Measurements from ENCODE around the gene LYL1.

Gene LYL1

GRCh38 chr19:13079542-13079986, 23.1 kb downstream of the LYL1 start:
- no peak for DNase-seq (ENCODE audit: low read depth)
- no peak for TF ChIP-seq CTCF (IDR thresholded peaks at IDR 0.05; ENCODE audit: insufficient read depth, low read depth, low read length, missing control alignments)

GRCh38 chr19:13078897-13079541, 23.6 kb downstream of the LYL1 start:
- no peak overlapping the region for H3K4me3 ChIP-seq (ENCODE audit: low read length)
- DNase-seq (ENCODE audit: low read depth) = no peak
- no peak for TF ChIP-seq CTCF (IDR thresholded peaks at IDR 0.05; ENCODE audit: insufficient read depth, low read depth, low read length, missing control alignments)

More at GRCh38 chr19:13079542-13079986, 23.1 kb downstream of the LYL1 start:
- no peak overlapping the region for H3K4me3 ChIP-seq (ENCODE audit: low read length)

GRCh38 chr19:13078381-13078780, 24.3 kb downstream of the LYL1 start:
- no peak for TF ChIP-seq CTCF (IDR thresholded peaks at IDR 0.05; ENCODE audit: insufficient read depth, low read depth, low read length, missing control alignments)
- DNase-seq (ENCODE audit: low read depth) = no peak
- H3K4me3 ChIP-seq (ENCODE audit: low read length) = no peak overlapping the region

- no peak overlapping the region for H3K4me3 ChIP-seq (ENCODE audit: low read length)
- DNase-seq (ENCODE audit: low read depth) = no peak
- TF ChIP-seq CTCF (IDR thresholded peaks at IDR 0.05; ENCODE audit: insufficient read depth, low read depth, low read length, missing control alignments) = no peak
These were observed 25.4 kb downstream of the LYL1 start for GRCh38 chr19:13077240-13077639.

GRCh38 chr19:13076787-13077186, 25.9 kb downstream of the LYL1 start:
- DNase-seq (ENCODE audit: low read depth) = no peak
- TF ChIP-seq CTCF (IDR thresholded peaks at IDR 0.05; ENCODE audit: insufficient read depth, low read depth, low read length, missing control alignments) = no peak
- no peak overlapping the region for H3K4me3 ChIP-seq (ENCODE audit: low read length)

GRCh38 chr19:13076320-13076719, 26.3 kb downstream of the LYL1 start:
- TF ChIP-seq CTCF (IDR thresholded peaks at IDR 0.05; ENCODE audit: insufficient read depth, low read depth, low read length, missing control alignments) = no peak
- no peak overlapping the region for H3K4me3 ChIP-seq (ENCODE audit: low read length)
- DNase-seq (ENCODE audit: low read depth) = no peak

GRCh38 chr19:13074378-13074777, 28.3 kb downstream of the LYL1 start:
- no peak overlapping the region for H3K4me3 ChIP-seq (ENCODE audit: low read length)
- DNase-seq (ENCODE audit: low read depth) = no peak
- TF ChIP-seq CTCF (IDR thresholded peaks at IDR 0.05; ENCODE audit: insufficient read depth, low read depth, low read length, missing control alignments) = no peak

Data from epithelial cell of esophagus (primary cell).